CD4-positive, alpha-beta T cell treated with Interleukin-6 at 100 ng/mL for 8 hours (primary cell): ENCODE measurements around the gene NR6A1.

Experiments
- DNase-seq: peaks from one replicate; pipeline ENCODE4 v3.0.0-alpha.2; 2020; ENCODE audit warnings: mixed read lengths, low spot score

Gene NR6A1

DNA sequence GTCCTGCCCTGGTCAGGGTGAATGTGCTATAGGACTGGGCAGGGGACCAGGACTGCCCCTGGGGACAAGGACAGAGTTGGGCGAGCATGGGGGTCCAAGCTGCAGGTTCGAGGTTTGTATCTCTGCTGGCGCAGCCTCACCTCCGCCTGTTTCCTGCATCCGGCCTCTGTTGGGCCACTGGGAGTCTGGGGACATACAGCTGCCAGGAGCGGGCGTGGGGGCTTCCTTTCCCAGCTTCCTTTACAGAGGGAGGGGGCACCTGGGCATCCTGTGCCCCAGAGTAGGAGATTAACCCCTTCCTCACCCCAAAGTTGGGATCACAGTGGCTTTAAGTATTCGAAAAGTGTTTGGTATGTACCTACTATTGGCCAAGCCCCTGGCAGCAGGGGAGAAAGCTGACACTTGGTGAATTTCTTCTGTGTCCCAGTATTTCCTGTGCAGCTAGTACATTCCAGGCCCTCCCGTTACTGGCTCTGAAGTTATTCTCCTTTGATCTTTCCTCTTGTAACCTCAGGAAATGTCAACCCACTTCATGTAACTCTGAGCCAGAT is 24.8 kb upstream of the NR6A1 start:
- no peak for DNase-seq

GRCh38 chr9:124794902-124795491 is 23.9 kb upstream of the NR6A1 start:
- no peak for DNase-seq

DNA sequence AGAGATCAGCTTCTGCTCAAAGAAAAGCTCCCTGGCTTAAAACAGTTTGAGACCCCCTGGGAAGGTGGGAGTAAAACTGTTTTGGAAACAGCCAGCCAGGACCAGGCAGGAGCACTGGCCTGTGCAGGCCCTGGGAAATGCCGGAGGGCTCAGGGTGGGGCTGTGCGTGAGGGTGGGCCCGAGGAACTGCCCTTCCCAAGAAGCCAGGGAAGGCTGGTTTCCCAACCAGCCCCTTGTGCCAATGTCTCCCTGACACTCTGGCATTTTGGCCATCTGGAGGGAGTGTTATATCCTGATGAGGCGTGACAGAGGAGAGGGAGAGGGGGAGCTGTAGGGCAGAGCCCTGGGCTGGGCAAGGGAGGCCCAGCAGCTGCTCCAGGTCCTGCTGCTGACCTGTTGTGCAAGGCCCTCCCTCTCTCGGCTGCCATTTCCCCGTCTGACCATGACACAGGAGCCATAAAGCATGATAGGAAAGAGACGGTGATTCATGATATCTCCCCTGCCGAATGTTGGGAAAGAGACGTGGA is 22.0 kb upstream of the NR6A1 start:
- no peak for DNase-seq

DNA sequence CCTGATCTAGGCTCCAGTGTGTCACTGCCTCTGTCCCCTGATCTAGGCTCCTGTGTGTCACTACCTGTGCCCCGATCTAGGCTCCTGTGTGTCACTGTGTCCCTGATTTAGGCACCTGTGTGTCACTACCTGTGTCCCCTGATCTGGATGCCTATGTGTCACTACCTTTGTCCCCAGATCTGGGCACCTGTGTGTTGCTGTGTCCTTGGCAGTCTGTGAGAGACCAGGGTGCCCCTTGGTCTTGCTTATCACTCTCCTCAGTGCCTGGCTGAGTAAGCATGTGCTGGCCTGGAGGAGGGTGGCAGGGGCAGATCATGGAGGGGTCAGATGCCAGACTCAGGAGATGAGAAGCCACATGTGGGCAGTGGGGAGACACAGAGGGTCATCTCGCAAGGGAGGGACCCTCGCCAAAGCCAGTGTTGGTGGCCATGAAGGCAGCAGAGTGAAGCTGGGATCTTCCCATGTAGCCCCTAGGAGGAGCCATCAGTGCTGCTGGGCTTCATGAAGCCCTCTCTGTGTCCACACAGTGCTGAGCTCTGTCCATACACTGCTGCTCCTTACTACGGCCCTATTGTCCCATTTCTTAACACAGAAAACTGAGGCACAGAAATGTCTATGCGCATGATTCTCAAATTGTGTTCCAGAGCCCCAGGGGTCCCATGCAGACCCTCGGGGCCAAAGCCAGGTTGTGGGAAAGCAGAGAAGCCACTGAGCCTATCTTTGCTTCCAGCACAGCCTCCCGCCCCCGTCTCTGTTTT is 21.3 kb upstream of the NR6A1 start:
- no peak for DNase-seq

DNA sequence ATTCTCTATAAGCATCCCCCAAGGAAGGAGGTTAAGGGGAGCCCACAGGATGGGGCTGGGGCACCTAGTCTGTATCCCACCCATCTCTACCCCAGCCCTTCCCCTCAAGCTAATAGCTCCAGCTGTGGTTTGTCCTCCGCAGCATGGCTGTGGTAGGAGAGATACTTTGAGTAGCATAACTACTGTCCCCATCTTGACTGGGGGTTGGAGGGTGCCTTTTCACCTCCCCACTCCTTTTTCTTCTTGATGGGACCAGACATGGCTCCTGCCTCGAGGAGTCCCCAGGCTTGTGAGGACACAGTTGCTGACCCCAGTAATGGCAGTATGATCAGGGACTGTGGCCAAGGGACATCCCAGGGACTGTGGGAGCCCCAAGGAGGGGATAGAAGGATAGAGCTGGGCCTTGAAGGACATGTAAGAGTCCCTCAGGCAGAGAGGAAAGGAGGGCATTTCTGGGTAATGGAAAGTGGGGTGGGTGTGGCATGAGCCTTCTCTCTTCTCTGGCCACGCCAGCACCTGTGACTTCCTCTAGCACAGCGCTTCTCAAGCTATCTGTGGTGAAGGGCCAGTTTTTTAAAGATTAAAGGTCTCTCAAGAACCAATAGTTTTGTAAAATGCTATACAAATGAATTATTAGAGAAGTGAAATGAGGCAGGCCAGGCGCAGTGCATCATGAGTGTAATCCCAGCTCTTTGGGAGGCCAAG is 19.8 kb upstream of the NR6A1 start:
- DNase-seq = no peak

DNA sequence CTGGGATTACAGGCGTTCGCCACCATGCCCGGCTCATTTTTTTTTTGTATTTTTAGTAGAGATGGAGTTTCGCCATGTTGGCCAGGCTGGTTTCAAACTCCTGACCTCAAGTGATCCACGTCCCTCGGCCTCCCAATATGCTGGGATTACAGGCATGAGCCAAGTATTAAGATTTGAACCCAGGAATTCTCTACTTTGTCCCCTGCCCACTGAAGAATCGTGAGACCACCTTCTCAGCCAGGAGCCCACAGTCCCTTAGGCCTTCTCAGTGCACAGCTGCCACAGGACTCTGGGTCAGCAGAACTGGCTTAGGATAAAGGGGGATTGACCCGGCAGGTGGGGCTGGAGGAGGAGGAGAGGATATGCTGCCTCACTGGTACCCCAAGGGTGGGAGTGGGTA is 19.2 kb upstream of the NR6A1 start:
- DNase-seq = no peak

DNA sequence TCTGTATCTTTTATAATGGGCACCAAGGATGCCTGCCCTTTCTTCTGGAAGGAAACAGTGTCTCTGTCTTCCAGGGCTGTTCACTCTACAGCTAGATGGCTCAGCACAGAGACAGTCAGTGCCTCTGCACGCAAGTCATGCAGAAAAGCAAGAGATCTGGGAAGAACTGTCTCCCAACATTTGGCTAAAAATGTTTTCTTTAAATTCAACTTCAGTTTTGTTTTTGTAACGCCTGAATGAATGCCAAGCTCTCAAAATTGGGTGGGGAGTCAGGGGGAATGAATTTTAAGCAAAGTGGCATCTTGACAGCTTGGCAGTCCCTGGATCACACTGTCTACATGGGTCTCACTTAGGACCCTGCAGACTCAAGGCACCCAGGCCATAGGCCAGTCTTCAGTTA is 18.4 kb upstream of the NR6A1 start:
- no peak for DNase-seq

DNA sequence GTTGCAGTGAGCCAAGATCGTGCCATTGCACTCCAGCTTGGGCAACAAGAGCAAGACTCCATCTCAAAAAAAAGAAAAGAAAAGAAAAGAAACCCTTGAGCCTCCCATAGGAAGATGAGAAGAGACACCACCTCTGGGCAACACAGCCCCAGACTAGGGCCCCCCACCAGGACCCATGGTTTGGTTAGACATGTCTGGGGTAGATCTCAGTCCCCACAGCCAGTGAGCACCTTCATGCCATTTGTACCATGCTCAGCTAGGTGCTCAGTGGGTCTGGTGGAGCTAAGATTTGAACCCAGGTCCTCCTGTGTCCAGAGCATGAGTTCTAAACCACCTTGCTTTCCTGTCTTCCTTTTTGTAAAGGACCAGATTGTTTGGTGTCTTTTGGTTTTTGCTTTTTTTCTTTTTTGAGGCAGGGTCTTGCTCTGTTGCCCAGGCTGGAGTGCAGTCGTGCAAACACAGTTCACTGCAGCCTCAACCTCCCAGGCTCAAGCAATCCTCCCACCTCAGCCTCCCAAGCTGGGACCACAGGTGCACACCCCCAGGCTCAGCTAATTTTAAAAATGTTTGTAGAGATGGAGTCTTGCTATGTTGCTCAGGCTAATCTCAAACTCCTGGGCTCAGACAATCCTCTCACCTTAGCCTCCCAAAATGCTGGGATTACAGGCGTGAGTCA is 17.6 kb upstream of the NR6A1 start:
- DNase-seq = no peak

GRCh38 chr9:124786881-124787573 is 15.9 kb upstream of the NR6A1 start:
- no peak for DNase-seq

DNA sequence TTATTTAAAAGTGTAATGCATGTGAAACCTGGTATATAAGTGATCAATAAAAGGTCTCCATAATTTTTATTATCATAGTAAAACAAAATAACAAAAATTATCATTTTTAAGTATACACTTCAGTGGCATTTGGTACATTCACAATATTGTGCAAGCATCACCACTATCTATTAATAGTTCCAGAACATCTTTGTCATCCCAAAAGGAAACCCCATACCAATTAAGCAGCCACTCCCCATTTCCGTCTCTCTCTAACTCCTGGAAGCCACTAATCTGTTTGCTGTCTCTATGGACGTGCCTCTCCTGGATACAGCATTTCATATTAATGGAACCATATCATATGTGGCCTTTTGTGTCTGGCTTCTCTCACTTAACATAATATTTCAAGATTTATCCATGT is 13.4 kb upstream of the NR6A1 start:
- no peak for DNase-seq

DNA sequence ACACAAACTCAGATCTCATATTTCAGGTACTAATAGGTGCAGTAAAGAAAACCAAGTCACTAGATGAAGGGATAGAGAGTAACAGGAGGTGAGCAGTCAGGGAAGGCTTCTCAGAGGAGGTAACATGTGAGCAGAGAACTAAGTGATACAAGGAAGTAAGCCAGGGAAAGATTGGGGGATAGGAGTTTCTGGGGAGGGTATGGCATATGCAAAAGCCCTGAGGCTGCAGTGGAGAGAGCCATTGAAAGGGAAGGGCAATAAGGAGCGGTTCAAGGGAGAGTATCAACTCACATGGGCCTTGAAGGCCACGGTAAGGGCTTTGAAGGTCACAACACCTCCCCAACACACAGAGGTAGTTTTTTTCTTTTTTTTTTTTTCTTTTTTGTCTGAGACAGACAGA is 12.7 kb upstream of the NR6A1 start:
- no peak for DNase-seq

DNA sequence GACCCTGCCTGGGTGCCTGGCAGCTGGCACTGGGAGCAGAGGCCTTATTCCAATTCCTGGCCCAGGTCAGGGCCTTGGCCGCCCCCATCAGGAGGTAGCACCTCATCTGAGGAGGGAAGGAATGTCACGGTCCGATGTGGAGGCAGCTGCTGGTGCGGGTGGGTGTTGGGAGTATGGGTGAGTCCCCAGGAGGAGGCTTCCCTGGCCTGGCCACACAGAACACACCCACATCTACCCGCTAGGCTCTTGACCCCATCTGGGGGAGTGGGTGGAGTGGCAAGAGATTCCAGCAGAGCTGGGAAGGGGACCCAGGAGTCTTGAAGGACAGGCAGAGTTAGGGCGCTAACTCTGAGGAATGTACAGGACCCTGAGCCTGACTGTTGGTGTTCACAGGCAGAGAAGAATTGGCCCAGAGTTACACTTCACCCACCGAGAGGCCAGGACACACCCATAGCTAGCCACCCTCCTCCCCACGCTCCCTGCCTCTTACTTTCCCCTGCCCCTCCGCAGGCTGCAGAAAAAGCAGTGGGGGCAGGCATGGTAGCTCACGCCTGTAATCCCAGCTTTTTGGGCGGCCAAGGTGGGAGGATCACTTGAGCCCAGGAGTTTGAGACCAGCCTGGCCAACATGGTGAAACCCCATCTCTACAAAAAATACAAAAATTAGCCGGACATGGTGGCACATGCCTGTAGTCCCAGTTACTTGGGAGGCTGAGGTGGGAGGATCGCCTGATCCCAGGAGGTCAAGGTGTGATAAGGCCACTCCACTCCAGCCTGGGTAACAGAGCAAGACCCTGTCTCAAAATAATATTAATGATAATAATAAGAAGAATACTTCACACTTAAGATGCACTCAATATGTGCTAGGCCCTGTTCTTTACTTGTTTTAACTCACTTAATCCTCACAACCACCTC is 11.8 kb upstream of the NR6A1 start:
- DNase-seq = no peak

DNA sequence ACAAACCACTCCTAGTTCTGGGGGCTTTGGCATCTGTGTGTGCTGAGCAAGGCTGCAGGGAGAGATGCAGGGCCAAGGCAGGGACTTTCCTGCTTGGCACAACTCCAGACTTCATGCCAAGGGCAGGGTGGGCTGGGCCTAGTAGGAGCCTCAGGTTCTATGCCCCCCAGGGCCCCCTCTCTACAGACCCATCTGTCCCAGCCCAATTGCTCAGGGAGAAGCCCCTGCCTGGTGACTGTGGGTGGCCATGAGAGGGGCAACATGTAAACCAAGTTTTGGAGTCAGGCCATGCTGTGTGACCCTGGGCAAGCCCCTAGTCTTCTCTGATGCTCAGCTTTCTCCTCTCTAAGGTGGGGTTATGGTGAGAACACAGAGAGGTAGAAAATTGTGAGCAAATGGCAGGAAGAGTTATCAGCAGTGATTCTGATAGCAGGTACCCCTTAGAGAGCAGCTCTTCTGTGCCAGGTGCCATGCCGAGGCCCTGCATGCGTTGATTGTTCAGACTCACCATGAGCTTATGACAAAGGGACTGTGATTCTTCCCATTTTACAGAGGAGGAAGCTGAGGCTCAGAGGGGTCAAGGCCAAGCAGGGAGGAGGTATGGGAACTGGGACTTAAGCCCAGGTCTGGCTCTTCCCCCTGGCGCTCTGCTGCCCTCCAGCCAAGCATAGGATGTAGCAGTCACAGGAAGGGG is 11.0 kb upstream of the NR6A1 start:
- DNase-seq = no peak

DNA sequence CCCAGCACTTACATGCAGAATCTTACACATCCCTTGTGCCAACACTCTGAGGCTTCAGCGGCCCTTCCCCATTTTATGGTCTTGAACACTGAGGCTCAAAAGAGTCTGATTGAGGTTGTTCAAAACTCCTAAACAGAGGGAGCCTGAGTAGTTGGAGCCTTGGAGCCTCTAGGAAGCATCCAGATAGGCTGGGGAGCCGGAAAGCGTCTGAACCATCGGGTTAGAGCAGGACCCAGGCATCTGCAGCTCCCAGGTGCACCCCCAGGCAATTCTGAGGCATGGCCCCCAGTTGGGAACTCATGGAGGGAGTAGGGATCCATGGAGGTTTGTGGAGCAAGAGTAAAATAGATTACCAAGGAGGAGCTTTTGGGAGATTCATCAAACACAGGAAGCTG is 9.6 kb upstream of the NR6A1 start:
- no peak for DNase-seq

GRCh38 chr9:124780060-124780756 is 9.1 kb upstream of the NR6A1 start:
- no peak for DNase-seq

DNA sequence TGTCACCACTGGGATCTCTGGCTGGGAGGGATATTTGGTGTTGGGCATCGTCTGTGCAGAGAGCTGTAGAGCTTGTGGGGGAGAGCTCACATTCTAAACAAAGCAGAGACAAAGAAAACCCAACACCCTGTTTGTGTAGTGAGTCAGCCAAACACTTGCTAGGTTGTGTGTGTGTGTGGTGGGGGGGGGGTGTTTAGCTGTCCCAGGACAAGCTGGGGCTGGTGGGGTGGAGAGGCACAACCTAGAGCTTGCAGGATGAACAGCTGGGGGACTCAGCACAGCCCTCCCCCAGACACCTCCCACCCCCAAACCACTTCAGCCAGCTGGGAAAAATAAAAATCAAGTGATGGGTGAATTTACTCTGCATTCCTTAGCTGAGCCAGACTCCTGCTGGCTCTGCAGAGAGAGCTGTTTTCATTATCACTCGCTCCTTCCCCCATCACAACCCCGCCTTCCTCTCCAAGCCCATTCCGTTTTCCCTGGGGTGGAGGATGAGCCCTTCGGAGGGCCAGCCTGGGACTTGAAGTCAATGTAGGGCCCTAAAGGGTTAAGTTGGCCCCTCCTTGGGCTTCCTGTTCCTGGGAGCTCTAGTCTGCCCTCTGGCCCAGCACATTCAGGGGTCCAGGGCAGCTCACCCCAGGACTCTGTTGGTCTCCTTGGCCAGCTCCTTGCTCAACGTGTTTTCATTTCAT is 8.4 kb upstream of the NR6A1 start:
- no peak for DNase-seq

DNA sequence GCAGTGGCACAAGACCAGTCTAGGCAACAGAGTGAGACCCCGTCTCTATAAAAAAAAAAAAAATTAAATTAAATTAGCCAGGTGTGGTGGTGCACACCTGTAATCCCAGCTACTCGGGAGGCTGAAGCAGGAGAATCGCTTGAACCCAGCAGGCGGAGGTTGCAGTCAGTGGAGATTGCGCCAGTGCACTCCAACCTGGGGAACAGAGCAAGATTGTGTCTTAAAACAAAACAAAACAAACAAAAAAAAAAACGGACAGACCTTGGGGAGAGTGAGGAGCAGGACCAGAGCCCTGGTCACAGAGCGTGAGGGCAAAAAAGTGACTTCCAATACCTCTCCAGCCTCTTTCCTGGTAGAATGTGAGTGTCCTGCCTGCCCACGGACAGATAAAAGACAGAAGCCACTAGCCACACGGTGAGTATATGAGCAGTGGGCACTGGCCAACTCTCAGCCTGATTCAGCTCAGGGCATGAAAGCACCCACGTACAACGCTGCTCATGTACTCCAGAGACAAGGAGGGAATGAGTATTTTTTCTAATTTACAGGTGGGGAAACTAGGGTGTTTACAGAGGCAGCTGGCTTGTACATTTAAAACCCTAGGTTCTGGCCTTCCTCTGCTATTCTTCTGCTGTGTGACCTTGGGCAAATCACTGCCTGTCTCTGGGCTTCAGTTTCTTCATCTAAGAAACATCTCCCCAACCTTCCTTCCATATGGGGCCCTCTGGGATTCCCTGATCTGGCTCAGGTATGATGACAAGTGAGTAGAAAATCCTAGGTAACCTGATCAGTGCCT is 7.7 kb upstream of the NR6A1 start:
- no peak for DNase-seq
